Activated naive CD4-positive, alpha-beta T cell treated with anti-CD3 and anti-CD28 coated beads for 36 hours (primary cell): ENCODE data around the gene FMN2. TPM values are rescaled to one million over a fixed set of nuclear protein-coding genes. Genes with fewer than 3 reads are reported as not detected.
"Not testable (repeated sequence)": the region's sequence is repeated elsewhere in the genome, so short reads cannot be mapped to it uniquely, and the experiment has no call there.

ENCODE experiments used
- CTCF ChIA-PET: fragments of 350-600 bp; sonication (Branson Sonifier 250); formaldehyde crosslinking; loops from one replicate; lab custom pipeline; 2021; ENCODE audit warnings: antibody characterized with exemption; lab: Charles Lee
- DNase-seq: peaks from one replicate; pipeline ENCODE4 v3.0.0-alpha.2; 2020
- H3K27ac Mint-ChIP-seq: one replicate; pipeline ENCODE4 v1.8.0; 2021; ENCODE audit warnings: mild to moderate bottlenecking, mixed read lengths
- H3K27me3 Mint-ChIP-seq: one replicate; pipeline ENCODE4 v1.8.0; 2021; ENCODE audit warnings: low read depth, mixed read lengths
- H3K36me3 Mint-ChIP-seq: one replicate; pipeline ENCODE4 v1.8.0; 2021; ENCODE audit warnings: low read depth, mixed read lengths
- H3K4me1 Mint-ChIP-seq: one replicate; pipeline ENCODE4 v1.8.0; 2021; ENCODE audit warnings: low read depth, mixed read lengths
- H3K4me3 Mint-ChIP-seq: one replicate; pipeline ENCODE4 v1.8.0; 2021; ENCODE audit warnings: mild to moderate bottlenecking, moderate library complexity, mixed read lengths
- H3K9me3 Mint-ChIP-seq: one replicate; pipeline ENCODE4 v1.8.0; 2021; ENCODE audit warnings: mixed read lengths
- intact Hi-C: fragments of 100-400 bp; cut with micrococcal nuclease; formaldehyde crosslinking; loops from one replicate; pipeline ENCODE4 v1.15.1; 2023
- total RNA-seq, 2 experiments: library from RNA; stranded (reverse); gene quantifications; one replicate each; pipeline ENCODE4 v1.2.3, GENCODE V29; 2021

FMN2 gene
- total RNA-seq, 2 experiments from 2014 or later: not detected

GRCh38 chr1:240414237-240414636, 322.6 kb downstream of the FMN2 start:
- H3K27me3 Mint-ChIP-seq: no peaks in the 10 kb centered on the region
- no peak for DNase-seq
- H3K27ac Mint-ChIP-seq: no peak overlapping the region
- H3K9me3 Mint-ChIP-seq: no peaks in the 10 kb centered on the region
- CTCF ChIA-PET: no interaction called here
- intact Hi-C loops: no loop called here
- H3K4me3 Mint-ChIP-seq: no peak overlapping the region
- H3K36me3 Mint-ChIP-seq: no peaks in the 10 kb centered on the region
- H3K4me1 Mint-ChIP-seq: no peaks in the 10 kb centered on the region

GRCh38 chr1:240415011-240415410, 323.3 kb downstream of the FMN2 start:
- H3K36me3 Mint-ChIP-seq, H3K27ac Mint-ChIP-seq, intact Hi-C loops, H3K4me1 Mint-ChIP-seq, H3K27me3 Mint-ChIP-seq, H3K9me3 Mint-ChIP-seq, DNase-seq, CTCF ChIA-PET, H3K4me3 Mint-ChIP-seq: not testable (repeated sequence)

GRCh38 chr1:240415532-240415931, 323.8 kb downstream of the FMN2 start:
- CTCF ChIA-PET: interaction anchor here (0.7 kb wide), 1 partner anchor 1434 kb away, joined by 3 read pairs; no protein-coding TSS in a partner anchor
- no peak for DNase-seq
- Mint-ChIP-seq H3K36me3 (no peaks in the 10 kb centered on the region), H3K4me3 (no peak overlapping the region), H3K27ac (no peak overlapping the region), H3K4me1 (no peaks in the 10 kb centered on the region), H3K9me3 (no peaks in the 10 kb centered on the region), H3K27me3 (no peaks in the 10 kb centered on the region)
- intact Hi-C loops: no loop called here

- Mint-ChIP-seq H3K4me1 (no peaks in the 10 kb centered on the region), H3K27me3 (no peaks in the 10 kb centered on the region), H3K27ac (no peak overlapping the region), H3K4me3 (no peak overlapping the region), H3K9me3 (no peaks in the 10 kb centered on the region), H3K36me3 (no peaks in the 10 kb centered on the region)
- no peak for DNase-seq
- CTCF ChIA-PET: no interaction called here
- intact Hi-C loops: no loop called here
These were observed 325.6 kb downstream of the FMN2 start for GRCh38 chr1:240417317-240417716.

DNA sequence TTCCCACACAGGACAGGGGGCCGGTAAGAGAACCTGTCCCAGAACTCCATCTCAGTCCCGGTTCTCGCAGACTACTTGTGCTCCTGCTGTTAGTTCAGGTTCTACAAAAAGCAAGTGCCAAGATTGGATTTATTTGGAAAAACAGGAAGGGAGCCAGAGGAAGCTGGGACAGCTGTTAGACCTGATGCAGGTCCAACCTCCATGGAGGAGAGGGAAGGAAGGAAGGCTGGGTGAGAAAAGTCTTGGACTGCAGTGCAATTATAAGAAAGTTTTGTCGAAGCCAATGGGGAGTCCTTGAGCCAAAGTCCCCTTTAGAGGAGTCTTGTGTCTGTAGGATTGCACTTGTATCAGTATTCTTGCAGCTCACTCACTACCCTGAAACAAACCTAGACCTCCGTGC, 329.1 kb downstream of the FMN2 start:
- no peaks in the 10 kb centered on the region for H3K27me3 Mint-ChIP-seq
- no peak for DNase-seq
- intact Hi-C loops: no loop called here
- no peaks in the 10 kb centered on the region for H3K4me1 Mint-ChIP-seq
- H3K27ac Mint-ChIP-seq: no peak overlapping the region
- no peaks in the 10 kb centered on the region for H3K36me3 Mint-ChIP-seq
- CTCF ChIA-PET: no interaction called here
- no peak overlapping the region for H3K4me3 Mint-ChIP-seq
- no peaks in the 10 kb centered on the region for H3K9me3 Mint-ChIP-seq

GRCh38 chr1:240423246-240423924, 331.7 kb downstream of the FMN2 start:
- CTCF ChIA-PET: no interaction called here
- H3K27me3 Mint-ChIP-seq: no peaks in the 10 kb centered on the region
- DNase-seq: no peak
- no peaks in the 10 kb centered on the region for H3K36me3 Mint-ChIP-seq
- H3K4me1 Mint-ChIP-seq: no peaks in the 10 kb centered on the region
- peaks cover 3% of the 10 kb centered on the region for H3K9me3 Mint-ChIP-seq
- no peak overlapping the region for H3K27ac Mint-ChIP-seq
- H3K4me3 Mint-ChIP-seq: no peak overlapping the region
- intact Hi-C loops: no loop called here

- Mint-ChIP-seq H3K4me3 (no peak overlapping the region), H3K27ac (no peak overlapping the region), H3K36me3 (no peaks in the 10 kb centered on the region), H3K27me3 (no peaks in the 10 kb centered on the region), H3K4me1 (no peaks in the 10 kb centered on the region), H3K9me3 (peaks cover 3% of the 10 kb centered on the region)
- no peak for DNase-seq
- intact Hi-C loops: no loop called here
- CTCF ChIA-PET: interaction anchor here (0.7 kb wide), 1 partner anchor 15 kb away, joined by 4 read pairs; no protein-coding TSS in a partner anchor
These were observed 333.2 kb downstream of the FMN2 start for GRCh38 chr1:240424740-240425464.

- CTCF ChIA-PET: no interaction called here
- H3K4me1 Mint-ChIP-seq: no peaks in the 10 kb centered on the region
- no peaks in the 10 kb centered on the region for H3K36me3 Mint-ChIP-seq
- H3K4me3 Mint-ChIP-seq: no peak overlapping the region
- DNase-seq: no peak
- intact Hi-C loops: no loop called here
- no peak overlapping the region for H3K27ac Mint-ChIP-seq
- H3K27me3 Mint-ChIP-seq: no peaks in the 10 kb centered on the region
- peaks cover 3% of the 10 kb centered on the region for H3K9me3 Mint-ChIP-seq
These were observed 334.4 kb downstream of the FMN2 start for GRCh38 chr1:240426051-240426450.

GRCh38 chr1:240435996-240436566, 344.4 kb downstream of the FMN2 start:
- no peaks in the 10 kb centered on the region for H3K4me1 Mint-ChIP-seq
- H3K4me3 Mint-ChIP-seq: no peak overlapping the region
- H3K27ac Mint-ChIP-seq: no peak overlapping the region
- CTCF ChIA-PET: interaction anchor here (0.5 kb wide), 1 partner anchor 66 kb away, joined by 3 read pairs; no protein-coding TSS in a partner anchor
- DNase-seq: no peak
- intact Hi-C loops: no loop called here
- no peaks in the 10 kb centered on the region for H3K36me3 Mint-ChIP-seq
- H3K27me3 Mint-ChIP-seq: no peaks in the 10 kb centered on the region
- no peaks in the 10 kb centered on the region for H3K9me3 Mint-ChIP-seq

DNA sequence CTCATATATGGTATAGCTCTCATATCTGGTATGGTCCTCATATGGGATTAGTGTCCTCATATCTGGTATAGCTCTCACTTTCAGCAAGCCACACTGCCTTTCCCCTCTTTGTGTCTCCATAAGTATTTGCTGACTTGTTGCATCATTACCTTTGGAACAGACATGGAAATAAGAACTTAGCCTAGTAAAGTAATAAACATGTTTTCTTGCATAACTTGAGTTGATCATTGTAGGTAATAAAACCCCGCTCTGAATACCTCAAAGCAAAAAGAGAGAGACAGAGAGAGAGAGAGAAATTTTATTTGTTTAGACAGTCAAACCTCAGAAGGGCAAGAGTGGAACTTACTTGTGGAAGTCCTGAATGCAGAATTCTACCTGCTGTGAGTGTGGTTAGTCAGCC, 350.0 kb downstream of the FMN2 start:
- Mint-ChIP-seq H3K36me3 (no peaks in the 10 kb centered on the region), H3K27ac (no peak overlapping the region), H3K4me3 (no peak overlapping the region), H3K9me3 (no peaks in the 10 kb centered on the region), H3K27me3 (no peaks in the 10 kb centered on the region), H3K4me1 (no peaks in the 10 kb centered on the region)
- intact Hi-C loops: no loop called here
- CTCF ChIA-PET: no interaction called here
- no peak for DNase-seq

GRCh38 chr1:240445369-240445768, 353.7 kb downstream of the FMN2 start:
- no peaks in the 10 kb centered on the region for H3K9me3 Mint-ChIP-seq
- H3K27ac Mint-ChIP-seq: no peak overlapping the region
- no peaks in the 10 kb centered on the region for H3K4me1 Mint-ChIP-seq
- intact Hi-C loops: no loop called here
- CTCF ChIA-PET: no interaction called here
- no peak for DNase-seq
- no peaks in the 10 kb centered on the region for H3K27me3 Mint-ChIP-seq
- no peak overlapping the region for H3K4me3 Mint-ChIP-seq
- H3K36me3 Mint-ChIP-seq: no peaks in the 10 kb centered on the region

GRCh38 chr1:240455228-240455821, 363.6 kb downstream of the FMN2 start:
- no peaks in the 10 kb centered on the region for H3K9me3 Mint-ChIP-seq
- no peak overlapping the region for H3K27ac Mint-ChIP-seq
- CTCF ChIA-PET: interaction anchor here (0.6 to 2.1 kb wide), 8 partner anchors 11 to 277 kb away, joined by 3 to 9 read pairs (median 4); no protein-coding TSS in a partner anchor
- DNase-seq: peak; percentile 10
- no peaks in the 10 kb centered on the region for H3K36me3 Mint-ChIP-seq
- no peaks in the 10 kb centered on the region for H3K4me1 Mint-ChIP-seq
- intact Hi-C loops: loop anchor here (1.0 kb wide), 3 partner anchors 147 to 237 kb away; no protein-coding TSS in a partner anchor
- H3K27me3 Mint-ChIP-seq: no peaks in the 10 kb centered on the region
- no peak overlapping the region for H3K4me3 Mint-ChIP-seq
